GM12801 (cell line): ENCODE results near the gene ASB8.

Source experiments
- CTCF ChIP-seq: IDR thresholded peaks from one replicate; pipeline ENCODE4 v1.5.1; 2011; ENCODE audit warnings: control low read depth; ENCODE audit not compliant: insufficient read length; ENCODE audit errors: extremely low read depth

Gene ASB8

GRCh38 chr12:48198672-48198971 is 41.3 kb upstream of the ASB8 start:
- TF ChIP-seq CTCF, result no peak

GRCh38 chr12:48197971-48198671 is 40.8 kb upstream of the ASB8 start:
- TF ChIP-seq CTCF, result no peak

GRCh38 chr12:48197549-48197970 is 40.2 kb upstream of the ASB8 start:
- no peak for TF ChIP-seq CTCF

GRCh38 chr12:48194799-48195201 is 37.5 kb upstream of the ASB8 start:
- no peak for TF ChIP-seq CTCF

- no peak for TF ChIP-seq CTCF
Observed at GRCh38 chr12:48193623-48194022, 36.3 kb upstream of the ASB8 start.

- no peak for TF ChIP-seq CTCF
Observed at GRCh38 chr12:48192861-48193260, 35.5 kb upstream of the ASB8 start.

- no peak for TF ChIP-seq CTCF
Observed at GRCh38 chr12:48191096-48191495, 33.8 kb upstream of the ASB8 start.
